T-helper 1 cell (primary cell): ENCODE data around the gene RELCH.

Source experiments
- DNase-seq, 5 donors: peaks; one replicate each; pipeline ENCODE4 v3.0.0-alpha.2; 2012 to 2020

RELCH gene

DNA sequence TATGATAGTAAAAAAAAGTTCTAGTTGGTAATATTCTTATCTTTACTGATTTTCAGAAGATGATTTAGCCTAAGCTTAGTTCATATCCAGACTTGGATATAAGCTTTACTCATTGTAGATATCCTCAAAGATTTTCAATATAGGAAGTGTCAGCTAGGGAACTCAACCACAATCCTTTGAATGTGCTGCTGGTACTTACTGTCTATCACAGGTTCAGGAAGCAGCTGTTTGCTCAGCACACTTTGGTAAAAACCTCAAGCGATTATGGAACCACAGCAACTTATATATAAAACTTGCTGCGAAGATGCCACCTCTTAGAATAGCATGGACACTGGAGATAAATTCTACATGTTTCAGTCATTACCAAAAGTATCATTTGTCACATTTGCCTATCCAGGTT lies 77.9 kb downstream of the RELCH start:
- DNase-seq: no peak

GRCh38 chr18:62277045-62277444 lies 90.0 kb downstream of the RELCH start:
- DNase-seq: no peak

DNA sequence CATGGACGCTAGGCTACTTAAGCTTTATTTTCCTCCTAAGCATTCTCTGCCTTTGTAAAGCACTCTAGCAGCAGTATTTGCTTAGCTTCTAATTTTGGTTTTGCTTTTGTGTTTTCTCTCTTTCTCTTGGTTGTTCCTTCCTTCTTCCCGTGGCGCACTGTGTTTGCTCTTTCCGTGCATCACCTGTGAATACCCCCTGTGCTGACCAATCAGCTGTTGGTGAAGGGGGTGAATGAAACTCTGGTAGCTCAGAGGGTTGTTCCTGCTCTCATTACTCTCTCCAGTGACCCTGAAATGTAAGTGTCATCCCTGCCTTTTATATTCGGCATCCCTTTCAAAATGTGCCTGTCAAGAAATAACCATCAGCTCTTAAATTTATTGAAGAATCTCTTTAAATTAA lies 92.5 kb downstream of the RELCH start:
- DNase-seq: no peak

- DNase-seq: no peak
Measured at GRCh38 chr18:62280058-62280457, 93.0 kb downstream of the RELCH start.

DNA sequence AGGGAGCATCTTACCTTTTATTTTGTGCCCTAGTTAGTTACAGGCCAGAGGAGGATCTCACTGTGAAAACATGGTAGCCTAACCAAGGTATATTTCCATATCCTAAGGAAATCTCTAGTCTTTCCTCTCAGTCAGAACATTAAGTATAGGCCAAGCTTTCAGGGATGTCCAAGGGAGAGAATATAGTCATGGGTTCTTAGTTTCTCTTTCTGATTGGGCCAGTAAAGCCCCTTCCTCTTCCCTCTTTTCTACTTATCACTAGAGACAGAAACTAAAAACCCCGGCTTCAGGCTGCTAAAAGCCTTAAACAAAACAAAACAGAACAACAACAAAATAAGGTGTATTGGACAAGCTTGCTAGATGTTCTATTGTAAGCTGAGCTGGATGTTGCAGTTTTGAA lies 93.7 kb downstream of the RELCH start:
- DNase-seq: no peak

DNA sequence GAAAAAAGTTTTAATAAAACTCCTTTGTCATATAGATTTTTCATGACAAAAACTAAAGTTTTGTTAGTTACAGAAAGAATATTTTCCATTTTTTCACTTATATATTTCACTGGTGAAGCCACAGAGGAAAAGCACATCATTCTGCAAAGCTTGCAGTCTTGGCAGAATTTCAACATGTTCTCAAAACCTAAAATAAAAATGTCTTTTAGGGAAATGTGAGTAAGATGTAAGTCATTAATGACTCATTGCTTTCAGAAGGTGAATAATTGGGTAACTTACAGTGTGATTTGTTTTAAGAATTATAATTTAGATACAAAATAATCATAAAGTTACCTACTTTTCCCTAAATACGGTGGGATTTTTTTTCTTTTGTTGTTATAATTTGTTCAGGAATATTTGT lies 94.6 kb downstream of the RELCH start:
- DNase-seq: peak in 1 of 5 donors; percentile 17

GRCh38 chr18:62282188-62282629 lies 95.2 kb downstream of the RELCH start:
- DNase-seq: peak in 1 of 5 donors; percentile 46

DNA sequence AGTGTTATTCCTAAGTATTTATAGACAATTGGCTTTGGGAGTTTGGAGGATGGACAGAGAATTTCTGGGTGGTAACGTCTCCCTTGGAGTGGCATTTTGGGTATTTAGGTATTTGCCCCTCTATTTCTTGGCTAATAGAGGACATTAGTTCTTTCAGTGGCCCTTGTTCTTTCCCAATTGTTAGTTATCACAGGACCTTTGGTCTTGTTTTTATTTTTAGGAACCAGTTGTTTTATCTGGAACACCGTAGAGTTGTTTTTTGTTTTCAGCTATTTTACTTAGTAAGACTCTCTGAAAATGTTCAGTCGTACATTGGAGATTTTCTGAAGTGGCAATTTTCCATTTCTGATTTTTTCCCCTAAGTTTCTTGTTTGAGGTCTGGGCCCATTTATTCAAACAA lies 97.6 kb downstream of the RELCH start:
- no peak for DNase-seq

DNA sequence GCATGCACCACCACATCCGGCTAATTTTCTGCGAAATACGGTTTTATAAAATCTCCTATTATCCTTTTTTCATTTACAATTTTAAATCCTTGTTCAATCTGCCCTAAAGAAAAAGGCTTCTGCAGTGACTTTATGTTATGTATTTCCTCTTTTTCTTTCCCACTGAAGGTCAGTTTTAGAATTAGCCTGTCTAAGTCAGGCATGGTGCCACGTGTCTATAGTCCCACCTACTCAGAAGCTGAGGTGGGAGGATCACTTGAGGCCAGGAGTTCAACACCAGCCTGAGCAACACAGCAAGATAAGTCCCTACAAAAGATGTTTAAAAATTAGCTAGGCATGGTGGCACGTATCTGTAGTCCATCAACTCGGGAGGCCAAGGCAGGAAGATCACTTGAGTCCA lies 98.2 kb downstream of the RELCH start:
- DNase-seq: no peak

DNA sequence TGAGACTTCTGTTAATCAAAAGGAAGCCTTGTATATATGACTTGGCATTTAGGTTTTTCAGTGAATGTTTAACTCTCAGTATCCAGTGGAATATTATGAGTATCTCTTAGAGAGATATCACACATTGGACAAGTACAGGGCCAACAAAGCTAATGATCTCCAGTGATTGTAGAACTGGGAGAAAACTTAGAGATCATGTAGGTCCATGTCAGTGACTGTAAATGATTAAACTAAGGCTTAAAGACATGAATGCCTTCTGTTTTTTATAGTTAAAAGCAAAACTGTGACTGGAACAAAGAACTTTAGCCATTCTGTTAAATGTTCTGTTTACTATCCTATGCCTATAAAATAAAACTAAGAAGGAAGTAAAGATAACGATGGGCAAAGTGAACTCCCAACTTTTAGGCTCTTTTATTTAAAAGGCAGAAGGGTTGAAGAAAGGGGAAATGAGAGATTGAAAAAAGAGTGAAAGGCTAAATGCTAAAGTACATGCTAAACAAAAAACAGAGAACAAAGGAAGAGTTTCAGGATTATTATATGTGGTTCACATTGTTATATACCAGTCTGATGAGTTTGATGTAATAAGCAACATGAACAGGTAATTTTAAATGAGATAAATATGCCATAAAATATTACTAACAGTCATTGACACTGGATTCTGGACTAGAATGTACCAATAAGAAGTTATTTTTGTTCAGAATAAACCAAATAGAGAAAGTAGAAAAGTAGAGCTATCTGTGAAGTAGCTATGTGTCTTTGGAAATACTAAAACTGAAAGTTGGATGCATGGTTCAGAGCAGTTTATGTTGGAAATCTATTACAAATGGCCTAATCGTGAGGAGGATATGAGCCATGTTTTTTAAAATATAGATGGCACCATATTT lies 101.0 kb downstream of the RELCH start:
- no peak for DNase-seq

GRCh38 chr18:62288665-62289008 lies 101.6 kb downstream of the RELCH start:
- no peak for DNase-seq

GRCh38 chr18:62289047-62289446 lies 102.0 kb downstream of the RELCH start:
- no peak for DNase-seq

GRCh38 chr18:62294073-62294472 lies 107.0 kb downstream of the RELCH start:
- DNase-seq: no peak

GRCh38 chr18:62300359-62300963 lies 113.4 kb downstream of the RELCH start:
- DNase-seq: no peak

GRCh38 chr18:62301322-62301721 lies 114.3 kb downstream of the RELCH start:
- no peak for DNase-seq

- no peak for DNase-seq
Measured at GRCh38 chr18:62312851-62313250, 125.8 kb downstream of the RELCH start.

- no peak for DNase-seq
Measured at GRCh38 chr18:62318228-62319180, 131.4 kb downstream of the RELCH start.

DNA sequence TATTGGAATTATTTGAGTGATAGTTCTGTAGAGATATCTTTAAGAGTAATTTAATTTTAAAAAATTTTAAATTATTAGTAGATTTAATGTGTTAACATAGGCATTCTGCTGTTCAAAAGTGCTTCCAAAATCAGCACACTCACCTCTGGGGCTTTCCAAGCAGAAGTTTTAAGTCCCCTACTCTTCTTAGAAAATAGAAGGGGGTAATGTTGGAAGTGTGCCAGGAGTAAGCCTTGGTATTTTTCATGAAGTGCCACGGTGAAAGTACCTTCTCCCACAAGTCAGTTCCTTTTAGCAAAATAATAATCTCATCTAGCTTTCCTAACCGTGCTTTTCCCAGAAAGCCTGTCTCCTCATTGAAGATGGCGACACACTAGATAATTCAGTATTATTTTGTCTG lies 134.1 kb downstream of the RELCH start:
- DNase-seq: no peak

DNA sequence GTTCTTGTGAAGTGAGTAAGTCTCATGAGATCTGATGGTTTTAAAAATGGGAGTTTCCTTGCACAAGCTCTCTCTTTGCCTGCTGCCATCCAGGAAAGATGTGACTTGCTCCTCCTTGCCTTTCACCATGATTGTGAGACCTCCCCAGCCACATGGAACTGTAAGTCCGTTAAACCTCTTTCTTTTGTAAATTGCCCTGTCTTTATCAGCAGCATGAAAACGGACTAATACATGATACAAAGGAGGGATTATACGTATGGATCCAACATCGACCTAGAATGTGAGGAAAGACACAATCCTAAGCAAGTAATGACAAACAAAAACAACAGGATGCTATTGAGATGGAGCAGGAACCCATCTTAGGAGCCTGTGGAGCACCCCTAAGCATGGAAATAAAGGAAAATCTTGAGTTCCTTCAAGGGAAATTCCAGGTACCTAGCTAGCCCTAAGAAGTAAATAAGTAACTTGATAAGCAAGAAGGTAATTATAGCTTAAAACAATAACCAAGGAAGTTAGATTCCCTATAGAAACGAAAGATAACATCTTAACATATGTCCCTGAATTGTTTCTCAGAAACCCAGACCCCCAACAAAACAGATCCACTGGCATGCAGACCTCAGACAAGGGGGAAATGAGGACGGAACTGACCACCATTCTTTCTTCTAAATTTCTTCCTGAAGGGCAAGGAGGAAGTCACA lies 136.6 kb downstream of the RELCH start:
- no peak for DNase-seq

DNA sequence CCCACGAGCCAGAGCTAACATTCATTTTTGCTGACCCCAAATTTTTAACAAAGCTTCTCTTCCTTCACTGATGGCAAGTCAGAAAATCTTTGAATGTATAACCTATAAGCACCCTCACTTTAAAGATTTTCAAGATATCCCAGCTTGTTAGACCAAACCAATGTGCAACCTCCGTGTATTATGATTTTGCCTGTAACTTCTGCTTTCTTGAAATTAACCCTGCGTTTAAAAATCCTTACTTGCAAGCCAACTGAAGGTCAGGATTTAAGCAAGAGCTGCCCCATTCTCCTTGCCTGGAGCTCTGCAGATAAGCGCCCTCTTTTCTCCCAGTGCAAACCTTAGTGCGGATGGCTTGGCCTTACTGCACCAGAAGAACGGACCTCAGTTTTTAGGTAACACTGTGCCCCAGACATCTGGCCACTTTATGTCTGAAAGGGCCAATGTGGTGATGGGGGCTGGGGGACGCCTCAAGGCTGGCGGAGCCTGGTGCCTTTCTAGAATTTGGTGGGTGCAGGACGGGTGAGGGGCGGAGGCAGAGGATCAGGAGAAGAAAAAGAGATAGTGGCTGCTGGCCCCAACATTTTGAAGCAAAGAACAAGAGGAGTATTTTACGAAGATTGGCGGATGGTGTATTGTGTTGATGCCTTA lies 137.2 kb downstream of the RELCH start:
- no peak for DNase-seq

- DNase-seq: peak; percentile 35 to 67 (median 42)
Measured at GRCh38 chr18:62324917-62325805, 138.1 kb downstream of the RELCH start, which contains the start of gene TNFRSF11A. Gene TNFRSF11A (plus strand): TSS chr18:62325310. CDS start chr18:62325353, 43 bp downstream.
